AG04449 (cell line): ENCODE data around the gene CFAP100.

ENCODE experiments used
- CTCF ChIA-PET: fragments of 350-600 bp; formaldehyde crosslinking; extraction: SDS; loops from one replicate; lab custom pipeline; 2021; ENCODE audit warnings: antibody characterized with exemption; lab: Yijun Ruan, JAX
- POLR2A ChIA-PET: fragments of 400-600, 350-600 bp; formaldehyde crosslinking; extraction: SDS; loops from one replicate; lab custom pipeline; 2020; ENCODE audit warnings: antibody characterized with exemption, inconsistent platforms; lab: Yijun Ruan, JAX
- DNase-seq: peaks from one replicate; pipeline ENCODE4 v3.0.0-alpha.2; 2010; ENCODE audit warnings: low read depth, low spot score
- H3K4me3 ChIP-seq: 2 replicates; pipeline ENCODE4 v1.5.1; 2011; ENCODE audit warnings: low read depth, mild to moderate bottlenecking, control low read depth, low read length
- TF ChIP-seq, protein P1 (sequence below): IDR thresholded peaks from one replicate; pipeline ENCODE4 v1.5.1; 2011; ENCODE audit warnings: mild to moderate bottlenecking, moderate library complexity, low read length, control low read depth, inconsistent platforms; ENCODE audit not compliant: insufficient read depth; ENCODE audit errors: missing control alignments

Gene CFAP100

DNA sequence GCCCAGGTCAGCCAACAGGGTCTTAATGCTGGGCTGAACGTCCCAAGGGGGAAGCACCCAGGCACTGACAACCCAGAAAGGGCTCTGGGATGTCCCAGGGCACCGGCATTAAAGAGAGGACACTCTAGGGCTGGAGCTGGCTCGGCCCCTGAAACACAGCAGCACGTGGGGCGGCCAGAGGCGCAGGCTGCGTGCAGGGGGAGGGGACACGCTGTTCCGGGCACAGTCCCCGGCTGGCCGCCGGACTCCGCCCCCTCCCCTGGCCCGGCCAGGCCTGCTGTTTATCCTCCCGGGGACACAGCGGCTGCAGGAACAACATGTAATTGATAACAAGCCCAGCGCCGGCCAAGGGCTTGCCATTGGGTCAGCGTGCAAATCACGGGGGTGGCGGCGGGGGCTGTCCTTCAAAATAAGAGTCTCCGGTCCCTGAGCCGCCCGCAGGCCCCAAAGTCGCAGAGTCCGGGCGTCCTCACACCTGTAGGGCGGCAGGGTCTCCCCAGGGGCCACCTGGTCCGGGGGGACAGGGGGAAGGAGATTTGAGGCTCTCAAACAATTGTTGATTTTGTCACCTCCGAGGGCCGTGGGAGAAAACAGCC is 38.8 kb upstream of the CFAP100 start:
- TF ChIP-seq, protein P1, sequence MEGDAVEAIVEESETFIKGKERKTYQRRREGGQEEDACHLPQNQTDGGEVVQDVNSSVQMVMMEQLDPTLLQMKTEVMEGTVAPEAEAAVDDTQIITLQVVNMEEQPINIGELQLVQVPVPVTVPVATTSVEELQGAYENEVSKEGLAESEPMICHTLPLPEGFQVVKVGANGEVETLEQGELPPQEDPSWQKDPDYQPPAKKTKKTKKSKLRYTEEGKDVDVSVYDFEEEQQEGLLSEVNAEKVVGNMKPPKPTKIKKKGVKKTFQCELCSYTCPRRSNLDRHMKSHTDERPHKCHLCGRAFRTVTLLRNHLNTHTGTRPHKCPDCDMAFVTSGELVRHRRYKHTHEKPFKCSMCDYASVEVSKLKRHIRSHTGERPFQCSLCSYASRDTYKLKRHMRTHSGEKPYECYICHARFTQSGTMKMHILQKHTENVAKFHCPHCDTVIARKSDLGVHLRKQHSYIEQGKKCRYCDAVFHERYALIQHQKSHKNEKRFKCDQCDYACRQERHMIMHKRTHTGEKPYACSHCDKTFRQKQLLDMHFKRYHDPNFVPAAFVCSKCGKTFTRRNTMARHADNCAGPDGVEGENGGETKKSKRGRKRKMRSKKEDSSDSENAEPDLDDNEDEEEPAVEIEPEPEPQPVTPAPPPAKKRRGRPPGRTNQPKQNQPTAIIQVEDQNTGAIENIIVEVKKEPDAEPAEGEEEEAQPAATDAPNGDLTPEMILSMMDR, result no peak
- ChIA-PET CTCF (no interaction called here), POLR2A (no interaction called here)
- DNase-seq, result no peak
- H3K4me3 ChIP-seq, result peak overlapping the region; percentile 46

GRCh38 chr3:126356373-126357264 is 38.1 kb upstream of the CFAP100 start:
- ChIA-PET CTCF (interaction anchor here (0.6 to 1.1 kb wide), 2 partner anchors 72 to 223 kb away, joined by 3 to 4 read pairs; no protein-coding TSS in a partner anchor), POLR2A (no interaction called here)
- no peak for DNase-seq
- peak overlapping the region; percentile 46 for H3K4me3 ChIP-seq
- TF ChIP-seq, protein P1, result no peak

DNA sequence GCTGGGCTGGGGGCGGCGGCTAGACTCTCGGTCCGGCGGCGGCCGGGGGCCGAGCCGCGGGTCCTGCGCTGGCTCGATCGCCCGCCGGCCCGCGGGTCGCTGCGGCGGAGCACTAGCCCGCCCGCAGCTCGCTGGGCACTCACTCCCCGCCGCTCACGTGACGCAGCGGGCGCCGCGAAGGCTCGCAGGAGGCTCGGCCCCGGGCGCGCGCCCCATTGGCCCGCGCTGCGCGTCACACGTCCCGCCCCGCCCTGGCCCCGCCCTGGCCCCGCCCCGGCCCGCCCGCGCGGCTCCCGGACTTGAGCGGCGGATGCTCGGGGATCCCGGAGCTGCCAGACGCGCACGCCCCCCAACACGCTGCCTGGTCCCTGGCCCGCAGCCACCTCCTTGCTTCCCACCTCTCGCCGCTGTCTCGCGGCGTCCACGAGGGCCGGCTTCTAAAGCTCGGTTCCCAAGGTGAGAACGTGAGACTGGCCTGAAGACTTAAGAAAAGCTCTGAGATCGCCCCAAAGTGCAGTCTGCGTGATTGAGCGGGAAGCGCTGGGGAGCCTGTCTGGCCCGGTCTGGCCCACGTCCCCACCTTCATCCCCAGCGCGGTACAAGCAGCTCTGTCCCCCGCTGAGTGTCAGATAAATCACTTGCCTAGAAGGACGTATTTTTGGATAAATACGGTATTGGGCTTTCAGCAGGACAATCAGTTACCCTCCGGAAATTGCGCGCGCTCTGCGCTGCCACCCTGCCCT is 37.2 kb upstream of the CFAP100 start, which contains the start of gene KLF15:
Gene KLF15 (minus strand): TSS at position 114 of the 743 bp plus-strand sequence. CDS start 4,486 bp downstream, outside the sequence.
- peak within 1 kb of the TSS; percentile 67 for H3K4me3 ChIP-seq
- ChIA-PET CTCF (interaction anchor here (0.6 to 1.4 kb wide), 3 partner anchors 72 to 224 kb away, joined by 3 to 4 read pairs (median 4); no protein-coding TSS in a partner anchor), POLR2A (no interaction called here)
- TF ChIP-seq, protein P1, result no peak
- DNase-seq, result no peak

DNA sequence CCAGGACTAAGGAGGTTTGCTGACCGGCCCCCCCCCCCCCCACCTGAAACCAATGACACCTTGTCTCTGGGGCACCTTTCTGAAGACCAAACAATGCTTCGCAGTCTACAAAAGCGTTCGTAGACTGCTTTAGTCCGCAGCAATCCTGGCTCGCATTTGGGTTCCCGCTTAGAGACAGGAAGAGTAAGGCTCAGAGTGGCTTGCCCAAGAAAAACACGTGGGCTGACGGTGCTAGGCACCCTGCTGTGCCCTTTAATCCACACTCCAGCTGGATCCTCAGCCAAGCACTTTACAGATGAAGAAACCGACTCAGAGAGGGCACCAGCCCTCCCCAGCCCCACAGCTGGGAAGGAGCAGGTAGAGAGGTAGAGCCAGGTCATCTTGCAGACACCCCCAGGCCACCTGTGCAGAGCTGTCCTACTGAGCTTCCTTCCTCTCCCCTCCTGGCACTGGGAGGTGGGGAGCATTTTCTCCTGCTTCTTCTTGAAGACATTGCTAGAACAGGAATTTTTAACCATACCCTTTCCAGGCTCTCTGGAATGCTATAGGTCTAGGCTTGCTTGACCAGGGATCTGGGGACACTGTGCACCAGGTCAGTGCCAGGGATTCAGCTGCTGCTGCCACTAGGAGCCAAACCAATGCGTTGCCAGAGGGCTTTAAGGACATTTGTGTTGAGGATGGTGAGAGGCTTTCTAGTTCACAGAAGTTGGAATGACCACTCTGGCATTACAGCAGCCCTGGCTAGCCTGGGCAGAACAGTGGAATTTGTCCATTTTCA is 36.5 kb upstream of the CFAP100 start:
- TF ChIP-seq, protein P1, result no peak
- no peak for DNase-seq
- CTCF ChIA-PET, result interaction anchor here (1.1 to 1.4 kb wide), 2 partner anchors 99 to 224 kb away, joined by 4 read pairs; no protein-coding TSS in a partner anchor
- no peak overlapping the region; the same call in 1 of the 2 replicates for H3K4me3 ChIP-seq
- POLR2A ChIA-PET, result no interaction called here

GRCh38 chr3:126358816-126359181 is 35.9 kb upstream of the CFAP100 start:
- DNase-seq, result no peak
- POLR2A ChIA-PET, result no interaction called here
- TF ChIP-seq, protein P1, result no peak
- H3K4me3 ChIP-seq, result no peak overlapping the region
- CTCF ChIA-PET, result interaction anchor here (1.1 kb wide), 1 partner anchor 33 kb away, joined by 3 read pairs; no protein-coding TSS in a partner anchor
